ENCODE data around the gene PTPRD. TPM values are rescaled to one million over a fixed set of nuclear protein-coding genes. Genes with fewer than 3 reads are reported as not detected.

The PTPRD gene
- polyA plus RNA-seq, 3 donors, result 106 to 122 (median 110) TPM

- DNase-seq, result no peak
Observed at GRCh38 chr9:8390571-8390970, 2222.2 kb downstream of the PTPRD start.

- DNase-seq, result no peak
Observed at GRCh38 chr9:8389531-8389930, 2223.3 kb downstream of the PTPRD start.

- DNase-seq, result no peak
Observed at GRCh38 chr9:8388132-8388531, 2224.7 kb downstream of the PTPRD start.

GRCh38 chr9:8384091-8384490 is 2228.7 kb downstream of the PTPRD start:
- no peak for DNase-seq

- DNase-seq, result no peak
Observed at GRCh38 chr9:8382777-8383527, 2229.8 kb downstream of the PTPRD start.

GRCh38 chr9:8382266-8382665 is 2230.5 kb downstream of the PTPRD start:
- DNase-seq, result no peak

GRCh38 chr9:8381601-8382000 is 2231.2 kb downstream of the PTPRD start:
- DNase-seq, result no peak

GRCh38 chr9:8374471-8374870 is 2238.3 kb downstream of the PTPRD start:
- no peak for DNase-seq

GRCh38 chr9:8371686-8372085 is 2241.1 kb downstream of the PTPRD start:
- DNase-seq, result no peak

GRCh38 chr9:8366161-8366926 is 2246.5 kb downstream of the PTPRD start:
- no peak for DNase-seq

- no peak for DNase-seq
Observed at GRCh38 chr9:8365466-8366160, 2247.2 kb downstream of the PTPRD start.

GRCh38 chr9:8365029-8365428 is 2247.8 kb downstream of the PTPRD start:
- no peak for DNase-seq

- no peak for DNase-seq
Observed at GRCh38 chr9:8364026-8364752, 2248.6 kb downstream of the PTPRD start.

- DNase-seq, result no peak
Observed at GRCh38 chr9:8362250-8362649, 2250.6 kb downstream of the PTPRD start.

GRCh38 chr9:8361364-8361763 is 2251.4 kb downstream of the PTPRD start:
- DNase-seq, result no peak

GRCh38 chr9:8356406-8356805 is 2256.4 kb downstream of the PTPRD start:
- no peak for DNase-seq

GRCh38 chr9:8351436-8351835 is 2261.4 kb downstream of the PTPRD start:
- no peak for DNase-seq

- no peak for DNase-seq
Observed at GRCh38 chr9:8349901-8350300, 2262.9 kb downstream of the PTPRD start.

GRCh38 chr9:8349376-8349775 is 2263.4 kb downstream of the PTPRD start:
- no peak for DNase-seq

GRCh38 chr9:8348756-8349155 is 2264.0 kb downstream of the PTPRD start:
- DNase-seq, result no peak

- DNase-seq, result no peak
Observed at GRCh38 chr9:8346296-8346695, 2266.5 kb downstream of the PTPRD start.

Data from renal pelvis (tissue), 4 donors.